ENCODE data around the gene IGF2BP2. TPM values are rescaled to one million over a fixed set of nuclear protein-coding genes. Genes with fewer than 3 reads are reported as not detected.

IGF2BP2 gene
- polyA plus RNA-seq, 2 of the 4 experiments (the other 2 are of a cell fraction): 2.2 to 6.1 TPM

GRCh38 chr3:185737740-185738680, 86.8 kb downstream of the IGF2BP2 start (continued):
- TF ChIP-seq RNF2 (IDR thresholded peaks at IDR 0.05; ENCODE audit: borderline replicate concordance, low read depth) (no peak), EP300 (IDR thresholded peaks at IDR 0.05) (no peak), PBX3 (IDR thresholded peaks at IDR 0.05) (no peak), MYC (IDR thresholded peaks at IDR 0.05; ENCODE audit: borderline replicate concordance, low read length) (no peak), MAZ (IDR thresholded peaks at IDR 0.05; ENCODE audit: borderline replicate concordance, low read depth, low read length) (no peak)

GRCh38 chr3:185737020-185737419, 87.8 kb downstream of the IGF2BP2 start:
- Histone ChIP-seq H3K9me3 (no peaks in the 10 kb centered on the region), H3K4me1 (peaks cover 34% of the 10 kb centered on the region), H3K4me3 (no peak overlapping the region), H3K27ac (no peak overlapping the region), H3K4me2 (peak overlapping the region; percentile 37; the same call in 1 of the 3 replicates)
- TF ChIP-seq HES2 (IDR thresholded peaks at IDR 0.05) (no peak), RFX5 (IDR thresholded peaks at IDR 0.05) (no peak), RAD21 (conservative IDR thresholded peaks at IDR 0.05 in 1 of 2, IDR thresholded peaks at IDR 0.05 in 1 of 2) (no peak), RNF2 (IDR thresholded peaks at IDR 0.05; ENCODE audit: borderline replicate concordance, low read depth) (no peak), E2F6 (IDR thresholded peaks at IDR 0.05; ENCODE audit: borderline replicate concordance, low read depth) (no peak), BCL3 (IDR thresholded peaks at IDR 0.05) (no peak), FOXS1 (CRISPR knock-in tag; IDR thresholded peaks at IDR 0.05) (no peak), ZC3H11A (IDR thresholded peaks at IDR 0.05) (no peak), SREBF2 (IDR thresholded peaks at IDR 0.05) (no peak), RARB (CRISPR knock-in tag; IDR thresholded peaks at IDR 0.05) (no peak), MYC (IDR thresholded peaks at IDR 0.05; ENCODE audit: borderline replicate concordance, low read length) (no peak), FOSB (CRISPR knock-in tag; IDR thresholded peaks at IDR 0.05) (no peak), JUNB (IDR thresholded peaks at IDR 0.05) (no peak), CBX2 (IDR thresholded peaks at IDR 0.05; ENCODE audit: borderline replicate concordance, low read depth) (no peak), HOXB5 (CRISPR knock-in tag; IDR thresholded peaks at IDR 0.05) (no peak), NR3C1 (IDR thresholded peaks at IDR 0.05) (no peak), CEBPB (IDR thresholded peaks at IDR 0.05) (no peak)
- ChIA-PET POLR2A (no interaction called here), CTCF (interaction anchor here (1.2 to 7.3 kb wide), 4 partner anchors 22 to 77 kb away, joined by 3 to 52 read pairs (median 18); no protein-coding TSS in a partner anchor)
- DNase-seq (ENCODE audit: low read depth in 1 of 2, low spot score in 1 of 2) (no peak), FAIRE-seq (no peak), ATAC-seq (no peak)
- 38% methylated on average over 3 of the region's 3 CpGs for WGBS (ENCODE audit: missing lambda C conversion rate)

- TF ChIP-seq MYC (IDR thresholded peaks at IDR 0.05; ENCODE audit: borderline replicate concordance, low read length) (no peak), CHD2 (IDR thresholded peaks at IDR 0.05; ENCODE audit: low read length, partially characterized antibody) (no peak), EP300 (IDR thresholded peaks at IDR 0.05) (no peak)
- ChIA-PET CTCF (interaction anchor here (0.7 to 7.3 kb wide), 26 partner anchors 8 to 248 kb away, joined by 3 to 52 read pairs (median 5); no protein-coding TSS in a partner anchor), POLR2A (interaction anchor here (0.5 kb wide), 1 partner anchor 179 kb away, joined by 4 read pairs; no protein-coding TSS in a partner anchor)
- no peak for DNase-seq (ENCODE audit: low read depth in 1 of 2, low spot score in 1 of 2)
- peaks cover 41% of the 10 kb centered on the region for H3K4me1 ChIP-seq
- 80% methylated on average over 4 of the region's 4 CpGs for WGBS (ENCODE audit: missing lambda C conversion rate)
- no peak for FAIRE-seq
- no peak overlapping the region for H3K4me3 ChIP-seq
- no peak overlapping the region for H3K4me2 ChIP-seq
- no peak overlapping the region for H3K27ac ChIP-seq
- no peaks in the 10 kb centered on the region for H3K9me3 ChIP-seq
- no peak for ATAC-seq
Measured at GRCh38 chr3:185734725-185735096, 90.1 kb downstream of the IGF2BP2 start.

Measured in A549 (cell line).